Coronary artery (tissue), 2 donors: Measurements from ENCODE around the gene ZNF335.
A peak's percentile ranks its signal among the peaks of the same experiment; 100 is the strongest.

Source experiments
- DNase-seq: peaks from one replicate; pipeline ENCODE4 v3.0.0-alpha.2; 2017; ENCODE audit warnings: low spot score
- H3K27ac ChIP-seq, 2 donors: fragments of 200-600 bp; sonication (generic); one replicate each; pipeline ENCODE4 v1.5.1; 2016 to 2019
- H3K4me3 ChIP-seq: fragments of 200-600 bp; sonication (generic); 2 replicates; pipeline ENCODE4 v1.5.1; 2016; ENCODE audit warnings: mild to moderate bottlenecking, moderate library complexity
- TF ChIP-seq, protein P1 (sequence below): fragments of 200-600 bp; sonication (generic); IDR thresholded peaks from one replicate; pipeline ENCODE4 v1.5.1; 2019; ENCODE audit warnings: antibody characterized with exemption

The ZNF335 gene

GRCh38 chr20:45969712-45970634, 2.0 kb downstream of the ZNF335 start:
- TF ChIP-seq, protein P1, sequence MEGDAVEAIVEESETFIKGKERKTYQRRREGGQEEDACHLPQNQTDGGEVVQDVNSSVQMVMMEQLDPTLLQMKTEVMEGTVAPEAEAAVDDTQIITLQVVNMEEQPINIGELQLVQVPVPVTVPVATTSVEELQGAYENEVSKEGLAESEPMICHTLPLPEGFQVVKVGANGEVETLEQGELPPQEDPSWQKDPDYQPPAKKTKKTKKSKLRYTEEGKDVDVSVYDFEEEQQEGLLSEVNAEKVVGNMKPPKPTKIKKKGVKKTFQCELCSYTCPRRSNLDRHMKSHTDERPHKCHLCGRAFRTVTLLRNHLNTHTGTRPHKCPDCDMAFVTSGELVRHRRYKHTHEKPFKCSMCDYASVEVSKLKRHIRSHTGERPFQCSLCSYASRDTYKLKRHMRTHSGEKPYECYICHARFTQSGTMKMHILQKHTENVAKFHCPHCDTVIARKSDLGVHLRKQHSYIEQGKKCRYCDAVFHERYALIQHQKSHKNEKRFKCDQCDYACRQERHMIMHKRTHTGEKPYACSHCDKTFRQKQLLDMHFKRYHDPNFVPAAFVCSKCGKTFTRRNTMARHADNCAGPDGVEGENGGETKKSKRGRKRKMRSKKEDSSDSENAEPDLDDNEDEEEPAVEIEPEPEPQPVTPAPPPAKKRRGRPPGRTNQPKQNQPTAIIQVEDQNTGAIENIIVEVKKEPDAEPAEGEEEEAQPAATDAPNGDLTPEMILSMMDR, result peak; percentile 23
- DNase-seq, result no peak

DNA sequence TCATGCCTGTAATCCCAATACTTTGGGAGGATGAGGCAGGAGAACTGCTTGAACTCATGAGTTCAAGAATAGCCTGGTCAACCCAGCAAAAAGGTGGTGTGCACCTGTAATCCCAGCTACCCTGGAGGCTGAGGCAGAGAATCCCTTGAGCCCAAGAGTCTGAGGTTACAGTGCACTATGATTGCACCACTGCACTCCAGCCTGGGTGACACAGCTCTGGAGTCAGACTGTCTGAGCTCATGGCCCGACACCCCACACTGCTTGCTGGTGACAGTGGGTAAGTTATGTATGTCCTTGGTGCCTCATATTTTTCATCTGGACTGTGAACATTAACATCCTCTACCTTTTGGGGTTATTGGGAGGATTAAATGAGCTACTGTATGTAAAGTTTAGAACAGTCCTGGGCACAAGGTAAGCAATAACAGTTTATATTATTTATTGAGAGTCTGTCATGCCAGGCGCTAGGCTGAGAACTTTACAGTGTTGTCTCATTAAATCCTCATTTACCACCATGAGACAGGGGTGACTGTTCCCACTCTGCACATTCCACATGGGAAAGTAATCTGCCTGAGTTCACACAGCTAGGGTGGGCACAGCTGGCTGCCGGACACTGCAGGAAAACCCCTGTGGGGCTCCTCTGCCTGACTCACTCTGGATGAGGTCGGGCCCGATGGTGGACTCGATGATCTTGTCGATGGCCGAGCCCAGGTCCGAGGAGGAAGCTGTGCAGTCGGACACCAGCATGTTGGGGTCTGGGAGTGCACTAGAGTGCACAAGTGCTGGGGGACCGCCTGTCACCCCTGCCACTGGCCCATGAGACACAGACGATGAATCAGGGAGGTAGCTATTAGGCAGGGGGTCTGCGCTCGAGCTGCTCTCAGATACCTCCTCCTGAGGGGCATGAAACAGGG, 2.9 kb downstream of the ZNF335 start:
- Histone ChIP-seq H3K27ac (peak overlapping the region in 1 of 2 donors; percentile 97), H3K4me3 (peak overlapping the region; percentile 92)
- no peak for DNase-seq
- TF ChIP-seq, protein P1, result no peak

More at GRCh38 chr20:45969712-45970634, 2.0 kb downstream of the ZNF335 start:
- peak overlapping the region; percentile 92 for H3K4me3 ChIP-seq
- H3K27ac ChIP-seq, result peak overlapping the region; percentile 97 to 99

- Histone ChIP-seq H3K27ac (no peak overlapping the region), H3K4me3 (no peak overlapping the region)
- TF ChIP-seq, protein P1, result no peak
- DNase-seq, result no peak
These were observed 3.8 kb downstream of the ZNF335 start for GRCh38 chr20:45968081-45968671.

DNA sequence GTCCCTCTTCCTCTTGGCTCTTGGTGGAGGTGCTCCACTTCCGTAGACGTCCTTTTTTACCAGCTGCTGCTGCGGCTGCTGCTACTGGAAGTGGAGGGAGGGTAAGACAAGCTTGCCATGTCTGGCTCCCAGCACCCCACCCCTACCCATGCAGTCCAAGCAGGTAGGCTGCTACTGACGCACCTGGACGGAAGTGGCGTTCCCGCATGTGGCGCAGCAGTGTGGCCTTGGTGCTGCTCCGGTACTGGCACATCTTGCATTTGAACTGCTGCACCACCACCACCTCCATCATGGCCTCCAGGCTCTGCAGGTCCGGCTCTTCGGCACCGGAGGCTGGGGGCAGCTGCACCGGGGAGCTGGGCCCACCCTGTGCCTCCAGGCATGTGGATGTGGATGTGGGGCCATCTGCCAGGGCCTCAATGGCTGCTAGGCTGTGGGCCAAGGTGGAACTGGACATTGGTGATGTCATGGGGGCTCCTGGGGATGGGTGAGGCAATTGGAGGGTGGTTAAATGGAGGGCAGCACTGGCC, 4.4 kb downstream of the ZNF335 start:
- TF ChIP-seq, protein P1, result no peak
- no peak for DNase-seq
- Histone ChIP-seq H3K4me3 (no peak overlapping the region), H3K27ac (no peak overlapping the region)

GRCh38 chr20:45965169-45966002, 6.6 kb downstream of the ZNF335 start:
- no peak overlapping the region for H3K27ac ChIP-seq
- peak; percentile 31 for DNase-seq
- no peak overlapping the region for H3K4me3 ChIP-seq
- TF ChIP-seq, protein P1, result no peak

GRCh38 chr20:45964006-45964400, 8.0 kb downstream of the ZNF335 start:
- H3K4me3 ChIP-seq, result no peak overlapping the region
- no peak overlapping the region for H3K27ac ChIP-seq
- DNase-seq, result no peak
- TF ChIP-seq, protein P1, result no peak
